Loucy (cell line): ENCODE results near the gene PAEP.

Experiments
- H2AFZ ChIP-seq: fragments of 200-600 bp; sonication (generic); 2 replicates; pipeline ENCODE4 v1.6.0; 2016; ENCODE audit warnings: antibody characterized with exemption, mild to moderate bottlenecking, low read length, moderate library complexity
- H3F3A ChIP-seq: fragments of 200-600 bp; 2 replicates; pipeline ENCODE4 v1.6.0; 2016; ENCODE audit warnings: antibody characterized with exemption, low read depth, mild to moderate bottlenecking
- H3K27me3 ChIP-seq: fragments of 200-600 bp; sonication (generic); 2 replicates; pipeline ENCODE4 v1.6.1; 2014; ENCODE audit warnings: low read length, mild to moderate bottlenecking; ENCODE audit not compliant: insufficient read depth, poor library complexity, severe bottlenecking
- H3K36me3 ChIP-seq: fragments of 200-600 bp; sonication (generic); 2 replicates; pipeline ENCODE4 v1.6.1; 2016; ENCODE audit warnings: low read length; ENCODE audit not compliant: insufficient read depth
- H3K4me1 ChIP-seq: fragments of 200-600 bp; sonication (generic); 2 replicates; pipeline ENCODE4 v1.5.1; 2014; ENCODE audit warnings: low read length, mild to moderate bottlenecking; ENCODE audit not compliant: insufficient read depth, poor library complexity, severe bottlenecking
- H3K4me2 ChIP-seq: fragments of 200-600 bp; sonication (generic); 2 replicates; pipeline ENCODE4 v1.6.0; 2014; ENCODE audit warnings: antibody characterized with exemption, low read length, low read depth, mild to moderate bottlenecking; ENCODE audit not compliant: poor library complexity, severe bottlenecking
- H3K4me3 ChIP-seq: fragments of 200-600 bp; sonication (generic); 2 replicates; pipeline ENCODE4 v1.5.1; 2014; ENCODE audit warnings: low read length, mild to moderate bottlenecking, mixed read lengths; ENCODE audit not compliant: poor library complexity, severe bottlenecking
- H3K79me2 ChIP-seq: fragments of 200-600 bp; sonication (generic); 2 replicates; pipeline ENCODE4 v1.6.1; 2014; ENCODE audit warnings: low read length; ENCODE audit not compliant: insufficient read depth
- H3K9ac ChIP-seq: fragments of 200-600 bp; sonication (generic); 2 replicates; pipeline ENCODE4 v1.6.0; 2014; ENCODE audit warnings: mild to moderate bottlenecking, low read depth, low read length, moderate library complexity; ENCODE audit not compliant: poor library complexity, severe bottlenecking
- H3K9me2 ChIP-seq: fragments of 200-600 bp; sonication (generic); replicated peaks from 2 replicates; pipeline ENCODE4 v1.6.1; 2016; ENCODE audit warnings: low read depth, low read length, mixed read lengths
- H3K9me3 ChIP-seq: fragments of 200-600 bp; sonication (generic); 2 replicates; pipeline ENCODE4 v1.6.1; 2014; ENCODE audit warnings: mild to moderate bottlenecking, antibody characterized with exemption, low read length, low read depth; ENCODE audit not compliant: insufficient read depth
- H4K20me1 ChIP-seq: fragments of 200-600 bp; sonication (generic); 2 replicates; pipeline ENCODE4 v1.6.0; 2014; ENCODE audit warnings: antibody characterized with exemption, low read length, mild to moderate bottlenecking; ENCODE audit not compliant: insufficient read depth, poor library complexity, severe bottlenecking
- CTCF ChIP-seq: fragments of 200-600 bp; sonication (generic); conservative IDR thresholded peaks from 2 replicates; pipeline ENCODE4 v1.5.1; 2014; ENCODE audit warnings: mild to moderate bottlenecking, antibody characterized with exemption, low read length
- EZH2phosphoT487 ChIP-seq: fragments of 200-600 bp; IDR thresholded peaks from 2 replicates; pipeline ENCODE4 v1.6.1; 2018; ENCODE audit warnings: antibody characterized with exemption, mild to moderate bottlenecking, moderate library complexity, borderline replicate concordance

Gene PAEP

GRCh38 chr9:135574943-135575342, 13.4 kb downstream of the PAEP start:
- Histone ChIP-seq H3K9ac (no peak overlapping the region), H3K4me1 (no peaks in the 10 kb centered on the region), H3K9me3 (no peaks in the 10 kb centered on the region; the same call in 1 of the 2 replicates), H3K36me3 (no peaks in the 10 kb centered on the region), H3K4me3 (no peak overlapping the region), H3K79me2 (no peaks in the 10 kb centered on the region), H3K27me3 (no peaks in the 10 kb centered on the region), H3F3A (no peaks in the 10 kb centered on the region), H4K20me1 (no peaks in the 10 kb centered on the region), H2AFZ (no peak overlapping the region), H3K9me2 (no peaks in the 10 kb centered on the region), H3K4me2 (no peak overlapping the region)
- TF ChIP-seq EZH2phosphoT487 (no peak), CTCF (no peak)

DNA sequence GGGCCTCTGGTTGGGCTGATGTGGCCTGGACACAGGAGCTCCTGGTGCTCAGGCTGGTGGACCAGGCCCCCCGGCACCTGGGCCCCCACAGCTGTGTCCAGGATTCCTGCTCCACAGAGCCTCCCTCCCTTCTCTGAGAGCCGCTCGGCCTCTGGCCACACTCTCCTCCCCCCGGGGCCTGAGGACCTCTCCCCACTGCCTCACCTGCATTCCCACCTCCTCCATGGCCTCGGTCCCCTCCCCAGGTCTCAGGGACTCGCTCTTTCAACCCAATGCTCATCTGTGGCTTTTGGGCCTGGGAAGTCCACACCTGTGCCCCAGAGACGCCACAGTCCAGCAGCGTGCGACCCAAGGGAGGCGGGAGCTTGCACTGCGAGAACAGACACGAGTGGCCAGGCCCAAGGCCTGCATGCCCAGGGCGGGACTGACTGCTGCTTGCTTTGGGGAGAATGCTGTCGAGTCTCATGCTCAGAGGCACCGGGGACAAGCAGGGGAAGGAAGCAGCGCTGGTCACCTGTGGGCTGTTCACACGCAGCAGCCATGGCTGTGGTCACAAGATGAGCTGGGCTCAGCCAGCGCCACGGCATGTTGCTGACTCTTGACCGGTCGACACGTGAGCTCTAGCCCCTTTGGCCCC, 14.6 kb downstream of the PAEP start:
- Histone ChIP-seq H3K4me2 (no peak overlapping the region), H2AFZ (no peak overlapping the region), H3K9me2 (no peaks in the 10 kb centered on the region), H3F3A (no peaks in the 10 kb centered on the region), H3K36me3 (no peaks in the 10 kb centered on the region), H3K79me2 (no peaks in the 10 kb centered on the region), H3K9me3 (no peaks in the 10 kb centered on the region; the same call in 1 of the 2 replicates), H3K27me3 (no peaks in the 10 kb centered on the region), H4K20me1 (no peaks in the 10 kb centered on the region), H3K9ac (no peak overlapping the region), H3K4me1 (no peaks in the 10 kb centered on the region), H3K4me3 (no peak overlapping the region)
- TF ChIP-seq EZH2phosphoT487 = no peak
- TF ChIP-seq CTCF = no peak

DNA sequence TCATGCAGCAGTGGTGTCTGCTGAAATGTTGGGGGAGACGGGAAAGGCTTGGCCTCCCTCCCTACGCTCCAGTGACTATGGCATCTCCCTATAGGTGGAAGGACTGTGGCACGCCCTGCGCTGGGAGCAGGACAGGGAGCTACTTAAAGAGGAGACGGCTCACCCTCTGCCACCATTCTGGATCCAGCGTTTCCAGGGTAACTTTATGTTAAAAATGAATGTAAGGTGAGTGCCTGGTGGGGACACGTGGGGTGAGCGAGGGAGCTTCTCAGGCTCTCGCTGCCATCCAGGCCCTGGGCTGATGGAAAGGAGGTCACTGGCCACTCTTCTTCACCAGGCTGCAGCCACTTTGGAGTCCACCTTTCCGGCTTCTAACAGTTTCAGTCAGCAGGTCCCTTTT, 15.7 kb downstream of the PAEP start:
- Histone ChIP-seq H3K4me1 (no peaks in the 10 kb centered on the region), H3K27me3 (no peaks in the 10 kb centered on the region), H3K4me2 (no peak overlapping the region), H3K9ac (no peak overlapping the region), H3K4me3 (no peak overlapping the region), H3K36me3 (no peaks in the 10 kb centered on the region), H4K20me1 (no peaks in the 10 kb centered on the region), H3K9me3 (no peaks in the 10 kb centered on the region; the same call in 1 of the 2 replicates), H2AFZ (no peak overlapping the region), H3F3A (no peaks in the 10 kb centered on the region), H3K79me2 (no peaks in the 10 kb centered on the region), H3K9me2 (no peaks in the 10 kb centered on the region)
- no peak for TF ChIP-seq EZH2phosphoT487
- TF ChIP-seq CTCF = no peak
